IMR-90 (cell line): Measurements from ENCODE around the gene GARNL3. TPM values are rescaled to one million over a fixed set of nuclear protein-coding genes. Genes with fewer than 3 reads are reported as not detected.

Source experiments
- ATAC-seq: fragments of 200-7000 bp; cut with Tn5 transposase; 2 replicates; pipeline ENCODE4 v1.9.1; 2020; ENCODE audit warnings: low read depth, mild to moderate bottlenecking, moderate library complexity
- BruUV-seq: library from RNA; stranded (reverse); fragments of 400-500 nt; replicated peaks from 2 replicates; lab custom pipeline; 2021; lab: Mats Ljungman, UMichigan
- CTCF ChIA-PET: fragments of 300-600 bp; formaldehyde crosslinking; extraction: SDS; loops from one replicate; lab custom pipeline; 2021; ENCODE audit warnings: antibody characterized with exemption; lab: Yijun Ruan, JAX
- POLR2A ChIA-PET: fragments of 300-600 bp; sonication (Branson Sonifier 250); formaldehyde crosslinking; loops from one replicate; lab custom pipeline; 2022; ENCODE audit warnings: antibody characterized with exemption; ENCODE audit not compliant: unreplicated experiment; lab: Charles Lee
- DNase-seq: peaks from one replicate; pipeline ENCODE4 v3.0.0; 2013
- H2AFZ ChIP-seq: replicated peaks from 2 replicates; pipeline ENCODE3; 2013; ENCODE audit warnings: low read length, mild to moderate bottlenecking; ENCODE audit not compliant: poor library complexity
- H2AK5ac ChIP-seq: 2 replicates; pipeline ENCODE4 v1.6.1; 2013; ENCODE audit warnings: low read depth, low read length, inconsistent platforms
- H2AK9ac ChIP-seq: replicated peaks from 2 replicates; pipeline ENCODE3; 2013; ENCODE audit warnings: mild to moderate bottlenecking, low read depth, low read length, moderate library complexity; ENCODE audit not compliant: poor library complexity
- H2BK120ac ChIP-seq: 2 replicates; pipeline ENCODE4 v1.6.1; 2013; ENCODE audit warnings: low read depth, low read length, inconsistent platforms
- H2BK15ac ChIP-seq: 3 replicates; pipeline ENCODE4 v1.6.1; 2013; ENCODE audit warnings: low read depth, low read length, inconsistent platforms
- H2BK20ac ChIP-seq: 2 replicates; pipeline ENCODE4 v1.6.1; 2013; ENCODE audit warnings: low read depth, mild to moderate bottlenecking, inconsistent platforms, low read length, moderate library complexity
- H2BK5ac ChIP-seq: 2 replicates; pipeline ENCODE4 v1.6.1; 2013; ENCODE audit warnings: mild to moderate bottlenecking, low read depth, low read length, inconsistent platforms; ENCODE audit not compliant: poor library complexity, severe bottlenecking
- H3K14ac ChIP-seq: replicated peaks from 2 replicates; pipeline ENCODE4 v1.6.1; 2013; ENCODE audit warnings: low read depth, low read length, inconsistent platforms
- H3K18ac ChIP-seq: 2 replicates; pipeline ENCODE4 v1.6.1; 2013; ENCODE audit warnings: low read depth, low read length, control low read depth
- H3K23ac ChIP-seq: 2 replicates; pipeline ENCODE4 v1.6.1; 2013; ENCODE audit warnings: low read depth, low read length, inconsistent platforms
- H3K27ac ChIP-seq: 2 replicates; pipeline ENCODE4 v1.5.1; 2013; ENCODE audit warnings: mild to moderate bottlenecking, control low read depth, low read length; ENCODE audit not compliant: insufficient read depth
- H3K27me3 ChIP-seq: 2 replicates; pipeline ENCODE4 v1.6.1; 2013; ENCODE audit warnings: low read length; ENCODE audit not compliant: control insufficient read depth, insufficient read depth
- H3K36me3 ChIP-seq: 2 replicates; pipeline ENCODE4 v1.6.1; 2013; ENCODE audit warnings: low read length, mixed read lengths; ENCODE audit not compliant: control insufficient read depth, insufficient read depth
- H3K4ac ChIP-seq: 2 replicates; pipeline ENCODE4 v1.6.1; 2013; ENCODE audit warnings: low read depth, low read length, inconsistent platforms
- H3K4me1 ChIP-seq: 2 replicates; pipeline ENCODE4 v1.6.1; 2013; ENCODE audit warnings: low read length, mixed read lengths; ENCODE audit not compliant: control insufficient read depth, insufficient read depth
- H3K4me2 ChIP-seq: 2 replicates; pipeline ENCODE4 v1.6.1; 2013; ENCODE audit warnings: low read depth, mild to moderate bottlenecking, control low read depth, low read length, moderate library complexity
- H3K4me3 ChIP-seq: 2 replicates; pipeline ENCODE4 v1.5.1; 2013; ENCODE audit warnings: low read depth, mild to moderate bottlenecking, control low read depth, low read length, moderate library complexity; ENCODE audit not compliant: insufficient read depth
- H3K56ac ChIP-seq: 2 replicates; pipeline ENCODE4 v1.6.1; 2013; ENCODE audit warnings: low read length, inconsistent platforms; ENCODE audit not compliant: insufficient read depth; ENCODE audit errors: extremely low read depth
- H3K79me1 ChIP-seq, 2 experiments: 2 replicates each; pipeline ENCODE4 v1.6.1; 2013; ENCODE audit warnings: low read length in 2 of 2, inconsistent platforms in 1 of 2, low read depth in 1 of 2
- H3K9ac ChIP-seq: 2 replicates; pipeline ENCODE4 v1.6.1; 2013; ENCODE audit warnings: low read depth, low read length, control low read depth
- H3K9me1 ChIP-seq: 2 replicates; pipeline ENCODE4 v1.6.1; 2013; ENCODE audit warnings: low read length, inconsistent platforms; ENCODE audit not compliant: insufficient read depth
- H3K9me3 ChIP-seq: 2 replicates; pipeline ENCODE4 v1.6.1; 2013; ENCODE audit warnings: low read length; ENCODE audit not compliant: control insufficient read depth, insufficient read depth
- H4K20me1 ChIP-seq: 2 replicates; pipeline ENCODE4 v1.6.1; 2013; ENCODE audit warnings: low read length, inconsistent platforms; ENCODE audit not compliant: insufficient read depth
- H4K5ac ChIP-seq: 2 replicates; pipeline ENCODE4 v1.6.1; 2013; ENCODE audit warnings: mild to moderate bottlenecking, low read depth, low read length, control low read depth
- H4K8ac ChIP-seq, 2 experiments: 2 replicates each; pipeline ENCODE4 v1.6.1; 2013; ENCODE audit warnings: low read depth in 2 of 2, low read length in 2 of 2, control low read depth in 1 of 2, inconsistent platforms in 1 of 2
- H4K91ac ChIP-seq: 2 replicates; pipeline ENCODE4 v1.6.1; 2013; ENCODE audit warnings: low read depth, low read length, inconsistent platforms; ENCODE audit not compliant: insufficient read depth
- BHLHE40 ChIP-seq: fragments of 150-350 bp; IDR thresholded peaks from 2 replicates; pipeline ENCODE4 v1.6.1; 2016; ENCODE audit warnings: mild to moderate bottlenecking, low read depth, low read length
- CEBPB ChIP-seq: IDR thresholded peaks from 2 replicates; pipeline ENCODE4 v1.6.1; 2012; ENCODE audit warnings: low read depth, low read length, improper control_type of control experiment
- CHD1 ChIP-seq: IDR thresholded peaks from 2 replicates; pipeline ENCODE4 v1.6.1; 2012; ENCODE audit warnings: low read depth, low read length, improper control_type of control experiment
- CTCF ChIP-seq: conservative IDR thresholded peaks from 2 replicates; pipeline ENCODE4 v1.5.1; 2012; ENCODE audit warnings: mild to moderate bottlenecking, low read depth, low read length, improper control_type of control experiment
- ELK1 ChIP-seq: fragments of 150-350 bp; IDR thresholded peaks from 2 replicates; pipeline ENCODE4 v1.6.1; 2016; ENCODE audit warnings: low read depth, mild to moderate bottlenecking, low read length, moderate library complexity, borderline replicate concordance
- FOS ChIP-seq: fragments of 150-350 bp; IDR thresholded peaks from 2 replicates; pipeline ENCODE4 v1.6.1; 2016; ENCODE audit warnings: low read depth, low read length
- MAFK ChIP-seq: IDR thresholded peaks from 2 replicates; pipeline ENCODE4 v1.6.1; 2012; ENCODE audit warnings: low read depth, low read length, improper control_type of control experiment
- MAZ ChIP-seq: IDR thresholded peaks from 2 replicates; pipeline ENCODE4 v1.6.1; 2012; ENCODE audit warnings: low read depth, mild to moderate bottlenecking, low read length, improper control_type of control experiment, moderate library complexity, borderline replicate concordance
- MXI1 ChIP-seq: IDR thresholded peaks from 2 replicates; pipeline ENCODE4 v1.6.1; 2012; ENCODE audit warnings: low read depth, mild to moderate bottlenecking, low read length, moderate library complexity, borderline replicate concordance
- NFE2L2 ChIP-seq: fragments of 150-350 bp; IDR thresholded peaks from 2 replicates; pipeline ENCODE4 v1.6.1; 2016; ENCODE audit warnings: low read depth, mild to moderate bottlenecking, low read length
- POLR2A ChIP-seq: IDR thresholded peaks from 2 replicates; pipeline ENCODE4 v1.6.1; 2012; ENCODE audit warnings: mild to moderate bottlenecking, low read depth, low read length
- RAD21 ChIP-seq: IDR thresholded peaks from 2 replicates; pipeline ENCODE4 v1.6.1; 2012; ENCODE audit warnings: low read length, improper control_type of control experiment
- RCOR1 ChIP-seq: IDR thresholded peaks from 2 replicates; pipeline ENCODE4 v1.6.1; 2012; ENCODE audit warnings: mild to moderate bottlenecking, low read length, improper control_type of control experiment; ENCODE audit not compliant: insufficient replicate concordance
- RFX5 ChIP-seq: IDR thresholded peaks from 2 replicates; pipeline ENCODE4 v1.8.0; 2012; ENCODE audit warnings: low read depth, mild to moderate bottlenecking, low read length, moderate library complexity
- SMC3 ChIP-seq: fragments of 150-350 bp; IDR thresholded peaks from 2 replicates; pipeline ENCODE4 v1.6.1; 2016; ENCODE audit warnings: low read depth, mild to moderate bottlenecking, antibody characterized with exemption, low read length, moderate library complexity
- USF2 ChIP-seq: fragments of 150-350 bp; IDR thresholded peaks from 2 replicates; pipeline ENCODE4 v1.6.1; 2017; ENCODE audit warnings: mild to moderate bottlenecking, antibody characterized with exemption, low read length, low read depth
- WGBS, 2 experiments: methylation state at CpG; one replicate each; pipeline versions ENCODE4 v1.1.5 to v1.1.7; 2013; ENCODE audit warnings: missing lambda C conversion rate in 2 of 2; ENCODE audit not compliant: insufficient read length in 1 of 2; ENCODE audit errors: extremely low coverage in 2 of 2; 5-methylcytosine and 5-hydroxymethylcytosine counted together
- dilution Hi-C: fragments of 300-500 bp; cut with HindIII; formaldehyde crosslinking; loops from one replicate; pipeline ENCODE4 v1.14.3; 2018; ENCODE audit warnings: low sequenced_read_pairs; ENCODE audit not compliant: unreplicated experiment
- in situ Hi-C: fragments of 300-500 bp; cut with MboI; formaldehyde crosslinking; loops from 3 replicates; pipeline ENCODE4 v1.14.3; 2019; ENCODE audit warnings: low sequenced_read_pairs, inconsistent platforms, mixed read lengths
- intact Hi-C: fragments of 100-400 bp; cut with micrococcal nuclease; formaldehyde crosslinking; loops from 2 replicates; pipeline ENCODE4 v1.10.0; 2022
- polyA plus RNA-seq, 3 experiments: library from polyadenylated mRNA; depleted of rRNA; stranded (reverse); fragments of >200 nt; gene quantifications; 2 replicates each; pipeline ENCODE4 v1.2.3, GENCODE V29; 2012; ENCODE audit warnings: low replicate concordance in 1 of 3
- total RNA-seq: library from RNA; depleted of rRNA; stranded (reverse); fragments of >200 nt; gene quantifications from 2 replicates; pipeline ENCODE4 v1.2.3, GENCODE V29; 2012

The GARNL3 gene
- total and polyA plus RNA-seq, 2 of the 4 experiments (the other 2 are of a cell fraction): 1.9 to 5.0 TPM

- H3K4ac ChIP-seq: no peak overlapping the region
- H2BK5ac ChIP-seq: no peak overlapping the region
- H3K9ac ChIP-seq: no peak overlapping the region
- ATAC-seq (no peak), DNase-seq (no peak)
- H3K4me2 ChIP-seq: no peak overlapping the region
- dilution Hi-C loops (no loop called here), in situ Hi-C loops (loop anchor here (5.0 kb wide), 1 partner anchor 178 kb away; the partner anchor contains the start of gene SLC2A8), intact Hi-C loops (no loop called here)
- peaks cover 29% of the 10 kb centered on the region for H3K27me3 ChIP-seq
- CTCF ChIA-PET: no interaction called here
- no peak overlapping the region for H2BK15ac ChIP-seq
- H3K56ac ChIP-seq: no peak overlapping the region
- no peak overlapping the region for H4K91ac ChIP-seq
- no peaks in the 10 kb centered on the region for H3K9me3 ChIP-seq
- H2AK9ac ChIP-seq: no peak overlapping the region
- no peak overlapping the region for H3K23ac ChIP-seq
- WGBS, 2 experiments: 69% methylated on average over 8 of the region's 10 CpGs; no CpG with 5 or more reads in 1 of the 2 experiments
- H3K4me3 ChIP-seq: no peak overlapping the region
- no peak overlapping the region for H4K8ac ChIP-seq
- POLR2A ChIA-PET: no interaction called here
- no peak overlapping the region for H4K5ac ChIP-seq
- H2BK120ac ChIP-seq: no peak overlapping the region
- peaks cover 6% of the 10 kb centered on the region; the same call in 1 of the 2 replicates for H3K4me1 ChIP-seq
- H3K9me1 ChIP-seq: 0 out of 2 replicates have a peak, but pooled peaks cover 1% of the 10 kb centered on the region
- no TSS peak for BruUV-seq
- H2AFZ ChIP-seq: no peak overlapping the region
- H3K27ac ChIP-seq: no peak overlapping the region
- no peak overlapping the region for H3K18ac ChIP-seq
- no peak overlapping the region for H2AK5ac ChIP-seq
- H2BK20ac ChIP-seq: no peak overlapping the region
- no peak overlapping the region for H3K14ac ChIP-seq
- TF ChIP-seq USF2: no peak
- no peak for TF ChIP-seq RAD21
- TF ChIP-seq CTCF: no peak
- no peak for TF ChIP-seq MAFK
- no peak for TF ChIP-seq MXI1
- no peak for TF ChIP-seq POLR2A
- TF ChIP-seq BHLHE40: no peak
- no peak for TF ChIP-seq ELK1
- TF ChIP-seq CHD1: no peak
- no peak for TF ChIP-seq MAZ
- TF ChIP-seq RFX5: no peak
- TF ChIP-seq FOS: no peak
- no peak for TF ChIP-seq CEBPB
- TF ChIP-seq NFE2L2: no peak
- TF ChIP-seq RCOR1: no peak
- TF ChIP-seq SMC3: no peak
- no peaks in the 10 kb centered on the region for H3K36me3 ChIP-seq
- no peaks in the 10 kb centered on the region for H3K79me1 ChIP-seq
- no peaks in the 10 kb centered on the region for H4K20me1 ChIP-seq
These were observed 45.8 kb upstream of the GARNL3 start for GRCh38 chr9:127218818-127219217.
